ENCODE measurements around the gene NPR1.

Gene NPR1

GRCh38 chr1:153680120-153680403 lies 1.6 kb downstream of the NPR1 start:
- Histone ChIP-seq H3K9me3 (ENCODE audit: insufficient read depth, low read depth, low read length) (no peaks in the 10 kb centered on the region), H3K9me2 (replicated peaks; ENCODE audit: low read depth, low read length) (no peaks in the 10 kb centered on the region), H3K4me2 (ENCODE audit: low read depth, low read length, poor library complexity, severe bottlenecking) (no peak overlapping the region), H3K36me3 (ENCODE audit: insufficient read depth, low read length) (no peaks in the 10 kb centered on the region), H3K27me3 (ENCODE audit: insufficient read depth, low read length, poor library complexity, severe bottlenecking) (no peaks in the 10 kb centered on the region), H3K9ac (ENCODE audit: low read depth, low read length, poor library complexity, severe bottlenecking) (no peak overlapping the region), H3K79me2 (ENCODE audit: insufficient read depth, low read length) (no peaks in the 10 kb centered on the region), H2AFZ (ENCODE audit: low read length) (no peak overlapping the region), H3F3A (ENCODE audit: low read depth) (no peaks in the 10 kb centered on the region), H4K20me1 (ENCODE audit: insufficient read depth, low read length, poor library complexity, severe bottlenecking) (no peaks in the 10 kb centered on the region), H3K4me3 (ENCODE audit: low read length, poor library complexity, severe bottlenecking) (no peak overlapping the region), H3K4me1 (ENCODE audit: insufficient read depth, low read length, poor library complexity, severe bottlenecking) (no peaks in the 10 kb centered on the region)
- TF ChIP-seq CTCF (conservative IDR thresholded peaks at IDR 0.05; ENCODE audit: low read length) (no peak), EZH2phosphoT487 (IDR thresholded peaks at IDR 0.05; ENCODE audit: borderline replicate concordance) (no peak)

- Histone ChIP-seq H3F3A (ENCODE audit: low read depth) (no peaks in the 10 kb centered on the region), H3K4me3 (ENCODE audit: low read length, poor library complexity, severe bottlenecking) (no peak overlapping the region), H3K79me2 (ENCODE audit: insufficient read depth, low read length) (no peaks in the 10 kb centered on the region), H3K4me1 (ENCODE audit: insufficient read depth, low read length, poor library complexity, severe bottlenecking) (no peaks in the 10 kb centered on the region), H3K9me2 (replicated peaks; ENCODE audit: low read depth, low read length) (no peaks in the 10 kb centered on the region), H3K9me3 (ENCODE audit: insufficient read depth, low read depth, low read length) (no peaks in the 10 kb centered on the region), H4K20me1 (ENCODE audit: insufficient read depth, low read length, poor library complexity, severe bottlenecking) (no peaks in the 10 kb centered on the region), H3K4me2 (ENCODE audit: low read depth, low read length, poor library complexity, severe bottlenecking) (no peak overlapping the region), H3K36me3 (ENCODE audit: insufficient read depth, low read length) (no peaks in the 10 kb centered on the region), H2AFZ (ENCODE audit: low read length) (no peak overlapping the region), H3K27me3 (ENCODE audit: insufficient read depth, low read length, poor library complexity, severe bottlenecking) (no peaks in the 10 kb centered on the region), H3K9ac (ENCODE audit: low read depth, low read length, poor library complexity, severe bottlenecking) (no peak overlapping the region)
- TF ChIP-seq CTCF (conservative IDR thresholded peaks at IDR 0.05; ENCODE audit: low read length) (no peak), EZH2phosphoT487 (IDR thresholded peaks at IDR 0.05; ENCODE audit: borderline replicate concordance) (no peak)
Measured at GRCh38 chr1:153682730-153683129, 4.2 kb downstream of the NPR1 start.

DNA sequence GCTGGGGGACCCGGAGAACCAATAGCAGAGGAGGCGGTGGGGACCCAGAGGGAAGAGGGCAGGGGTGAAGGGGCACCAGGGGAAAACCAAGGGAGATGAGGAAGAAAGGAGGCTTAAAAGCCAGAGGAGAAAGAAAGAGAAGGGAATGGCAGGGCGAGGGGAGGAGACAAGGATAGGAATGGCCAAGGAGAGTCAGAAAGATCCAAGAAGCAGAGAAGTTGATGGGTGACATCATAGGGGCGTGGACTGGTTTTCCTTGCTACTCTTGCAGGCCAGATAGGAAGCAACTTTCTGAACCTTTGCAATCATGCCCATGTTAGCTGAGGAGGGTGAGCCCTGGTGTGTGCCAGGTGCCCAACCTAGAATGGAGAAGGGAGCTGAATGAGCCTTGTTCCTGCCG lies 5.4 kb downstream of the NPR1 start:
- Histone ChIP-seq H3K27me3 (ENCODE audit: insufficient read depth, low read length, poor library complexity, severe bottlenecking) (no peaks in the 10 kb centered on the region), H3K79me2 (ENCODE audit: insufficient read depth, low read length) (no peaks in the 10 kb centered on the region)

More for the DNA sequence above, 5.4 kb downstream of the NPR1 start:
- H2AFZ ChIP-seq (ENCODE audit: low read length) = no peak overlapping the region
- H4K20me1 ChIP-seq (ENCODE audit: insufficient read depth, low read length, poor library complexity, severe bottlenecking) = no peaks in the 10 kb centered on the region
- H3K4me2 ChIP-seq (ENCODE audit: low read depth, low read length, poor library complexity, severe bottlenecking) = no peak overlapping the region
- no peaks in the 10 kb centered on the region for H3K9me2 ChIP-seq (replicated peaks; ENCODE audit: low read depth, low read length)
- no peaks in the 10 kb centered on the region for H3K9me3 ChIP-seq (ENCODE audit: insufficient read depth, low read depth, low read length)
- TF ChIP-seq CTCF (conservative IDR thresholded peaks at IDR 0.05; ENCODE audit: low read length) (no peak), EZH2phosphoT487 (IDR thresholded peaks at IDR 0.05; ENCODE audit: borderline replicate concordance) (no peak)
- no peaks in the 10 kb centered on the region for H3K4me1 ChIP-seq (ENCODE audit: insufficient read depth, low read length, poor library complexity, severe bottlenecking)
- no peak overlapping the region for H3K9ac ChIP-seq (ENCODE audit: low read depth, low read length, poor library complexity, severe bottlenecking)
- no peaks in the 10 kb centered on the region for H3K36me3 ChIP-seq (ENCODE audit: insufficient read depth, low read length)
- H3K4me3 ChIP-seq (ENCODE audit: low read length, poor library complexity, severe bottlenecking) = no peak overlapping the region
- no peaks in the 10 kb centered on the region for H3F3A ChIP-seq (ENCODE audit: low read depth)

All from Loucy (cell line).